Left lung (tissue), 10 donors: ENCODE results near the gene RSRC1. TPM values are rescaled to one million over a fixed set of nuclear protein-coding genes. Genes with fewer than 3 reads are reported as not detected.

Experiments used
- ATAC-seq: fragments of 200-7000 bp; cut with Tn5 transposase; one replicate; pipeline ENCODE4 v1.9.1; 2020; ENCODE audit warnings: moderate library complexity
- DNase-seq, 4 donors: peaks; one replicate each; pipeline ENCODE4 v3.0.0-alpha.2; 2013 to 2020
- H3K27ac ChIP-seq, 2 donors: fragments of 200-600 bp; sonication (generic) in 1 of 2; one replicate each; pipeline versions ENCODE4 v1.5.0 to v1.8.0; 2020 to 2021
- H3K27me3 ChIP-seq, 2 donors: fragments of 200-600 bp; sonication (generic) in 1 of 2; one replicate each; pipeline versions ENCODE4 v1.5.0 to v1.8.0; 2020 to 2021
- H3K36me3 ChIP-seq, 2 donors: fragments of 200-600 bp; sonication (generic) in 1 of 2; one replicate each; pipeline versions ENCODE4 v1.5.0 to v1.8.0; 2020 to 2021
- H3K4me1 ChIP-seq, 2 donors: fragments of 200-600 bp; one replicate each; pipeline ENCODE4 v1.8.0; 2021
- H3K4me3 ChIP-seq, 2 donors: fragments of 200-600 bp; sonication (generic) in 1 of 2; one replicate each; pipeline versions ENCODE4 v1.5.0 to v1.8.0; 2020 to 2021; ENCODE audit warnings: mild to moderate bottlenecking in 1 of 2
- H3K9me3 ChIP-seq, 2 donors: fragments of 200-600 bp; sonication (generic) in 1 of 2; one replicate each; pipeline versions ENCODE4 v1.5.0 to v1.8.0; 2020 to 2021
- intact Hi-C, 2 donors: fragments of 100-400 bp; cut with DNase I; formaldehyde crosslinking; loops; one replicate each; pipeline versions ENCODE4 v1.11.2 to v1.14.2; 2022
- polyA plus RNA-seq, 6 donors: library from polyadenylated mRNA; unstranded; fragments of 120-200 nt; gene quantifications; one replicate each; pipeline ENCODE4 v1.2.1, GENCODE V29; 2013; ENCODE audit not compliant: insufficient read length in 6 of 6
- total RNA-seq, 2 donors: library from RNA; stranded (reverse); fragmentation: NEBNext Ultra II Directional; extraction: Animal tissue kit (Norgen Biotek cat#: 25700); gene quantifications; one replicate each; pipeline ENCODE4 v1.2.1, GENCODE V29; 2021
- TF ChIP-seq, protein P1 (sequence below), 2 donors: fragments of 200-600 bp; sonication (generic) in 1 of 2; IDR thresholded peaks; one replicate each; pipeline versions ENCODE4 v1.5.0 to v1.8.0; 2021; ENCODE audit warnings: antibody characterized with exemption in 2 of 2
- donor health status: DM: no; HTN: yes; CAD: no.
- donor health status: DM: no; HTN: no; CAD: no.

RSRC1 gene
- total and polyA plus RNA-seq, 8 donors: 23.7 to 30.7 (median 27.6) TPM

DNA sequence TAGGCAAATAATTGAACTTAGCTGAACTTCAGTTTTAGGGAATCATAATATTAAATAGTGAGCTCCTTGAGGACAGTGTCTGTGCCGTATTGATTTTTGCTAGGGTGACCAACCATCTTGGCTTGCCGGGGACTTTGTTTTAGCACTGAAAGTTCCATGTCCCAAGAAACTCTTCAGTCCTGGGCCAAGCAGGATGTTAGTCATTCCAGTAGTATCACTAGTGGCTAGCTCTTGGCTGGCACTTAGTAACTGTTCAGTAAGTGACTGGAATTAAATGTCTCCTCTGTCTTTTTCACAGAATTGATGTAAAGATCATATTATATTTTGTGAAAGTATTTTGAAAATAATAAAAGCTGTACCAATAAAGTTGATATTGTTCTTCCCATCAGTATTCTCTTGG, 42.3 kb downstream of the RSRC1 start:
- Histone ChIP-seq H3K27ac (no peak overlapping the region), H3K9me3 (no peaks in the 10 kb centered on the region), H3K36me3 (no peaks in the 10 kb centered on the region), H3K4me3 (no peak overlapping the region), H3K27me3 (no peaks in the 10 kb centered on the region), H3K4me1 (no peaks in the 10 kb centered on the region)
- TF ChIP-seq, protein P1, sequence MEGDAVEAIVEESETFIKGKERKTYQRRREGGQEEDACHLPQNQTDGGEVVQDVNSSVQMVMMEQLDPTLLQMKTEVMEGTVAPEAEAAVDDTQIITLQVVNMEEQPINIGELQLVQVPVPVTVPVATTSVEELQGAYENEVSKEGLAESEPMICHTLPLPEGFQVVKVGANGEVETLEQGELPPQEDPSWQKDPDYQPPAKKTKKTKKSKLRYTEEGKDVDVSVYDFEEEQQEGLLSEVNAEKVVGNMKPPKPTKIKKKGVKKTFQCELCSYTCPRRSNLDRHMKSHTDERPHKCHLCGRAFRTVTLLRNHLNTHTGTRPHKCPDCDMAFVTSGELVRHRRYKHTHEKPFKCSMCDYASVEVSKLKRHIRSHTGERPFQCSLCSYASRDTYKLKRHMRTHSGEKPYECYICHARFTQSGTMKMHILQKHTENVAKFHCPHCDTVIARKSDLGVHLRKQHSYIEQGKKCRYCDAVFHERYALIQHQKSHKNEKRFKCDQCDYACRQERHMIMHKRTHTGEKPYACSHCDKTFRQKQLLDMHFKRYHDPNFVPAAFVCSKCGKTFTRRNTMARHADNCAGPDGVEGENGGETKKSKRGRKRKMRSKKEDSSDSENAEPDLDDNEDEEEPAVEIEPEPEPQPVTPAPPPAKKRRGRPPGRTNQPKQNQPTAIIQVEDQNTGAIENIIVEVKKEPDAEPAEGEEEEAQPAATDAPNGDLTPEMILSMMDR (IDR thresholded peaks at IDR 0.05): no peak
- ATAC-seq (no peak), DNase-seq (no peak)
- intact Hi-C loops: no loop called here

DNA sequence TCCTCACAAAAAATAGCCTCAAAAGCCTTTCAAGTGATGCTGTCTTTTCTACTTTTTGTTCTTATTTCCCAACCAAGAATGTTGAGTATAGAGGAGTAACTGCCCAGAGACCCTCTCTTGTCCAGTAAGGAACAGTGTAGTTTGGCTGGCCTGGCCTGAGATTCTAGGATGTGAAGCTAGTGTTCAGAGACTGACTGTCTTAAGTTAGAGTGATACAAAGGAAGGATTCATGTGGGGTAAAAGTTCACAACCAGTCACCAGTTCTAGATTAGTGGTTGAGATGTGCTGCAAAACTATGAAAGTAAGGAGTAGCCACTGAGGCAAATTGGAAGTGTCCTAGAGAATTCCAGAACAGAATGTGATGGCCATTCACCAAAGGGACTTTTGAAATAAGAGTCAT, 49.1 kb downstream of the RSRC1 start:
- TF ChIP-seq, protein P1 (IDR thresholded peaks at IDR 0.05): no peak
- no peak overlapping the region for H3K4me3 ChIP-seq
- H3K27ac ChIP-seq: no peak overlapping the region
- H3K36me3 ChIP-seq: no peaks in the 10 kb centered on the region
- H3K9me3 ChIP-seq: no peaks in the 10 kb centered on the region
- ATAC-seq (no peak), DNase-seq (no peak)
- no peaks in the 10 kb centered on the region for H3K4me1 ChIP-seq
- intact Hi-C loops: no loop called here
- no peaks in the 10 kb centered on the region for H3K27me3 ChIP-seq

DNA sequence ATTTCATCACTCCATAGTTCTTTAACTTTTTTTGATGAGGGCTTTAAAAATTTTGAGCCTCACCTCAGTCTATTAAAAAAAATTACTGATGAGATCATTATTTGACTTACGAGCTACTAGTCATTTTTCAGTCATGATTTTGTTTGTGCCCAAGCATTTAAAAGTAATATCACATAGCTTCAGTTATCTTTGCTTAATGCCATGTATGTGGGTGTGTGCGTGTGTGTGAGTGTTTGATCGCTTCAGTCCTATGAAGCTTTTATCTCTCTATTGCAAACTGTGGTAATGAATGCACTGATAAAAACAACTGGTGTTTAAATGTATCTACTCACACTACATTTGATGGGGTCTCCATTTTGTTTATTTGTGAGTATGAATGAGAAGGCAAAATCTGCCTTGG, 49.8 kb downstream of the RSRC1 start:
- no peaks in the 10 kb centered on the region for H3K27me3 ChIP-seq
- TF ChIP-seq, protein P1 (IDR thresholded peaks at IDR 0.05): no peak
- ATAC-seq: no peak
- no peaks in the 10 kb centered on the region for H3K36me3 ChIP-seq
- H3K4me1 ChIP-seq: no peaks in the 10 kb centered on the region
- intact Hi-C loops: no loop called here
- no peak overlapping the region for H3K4me3 ChIP-seq
- H3K27ac ChIP-seq: no peak overlapping the region
- H3K9me3 ChIP-seq: no peaks in the 10 kb centered on the region
- DNase-seq: no peak

DNA sequence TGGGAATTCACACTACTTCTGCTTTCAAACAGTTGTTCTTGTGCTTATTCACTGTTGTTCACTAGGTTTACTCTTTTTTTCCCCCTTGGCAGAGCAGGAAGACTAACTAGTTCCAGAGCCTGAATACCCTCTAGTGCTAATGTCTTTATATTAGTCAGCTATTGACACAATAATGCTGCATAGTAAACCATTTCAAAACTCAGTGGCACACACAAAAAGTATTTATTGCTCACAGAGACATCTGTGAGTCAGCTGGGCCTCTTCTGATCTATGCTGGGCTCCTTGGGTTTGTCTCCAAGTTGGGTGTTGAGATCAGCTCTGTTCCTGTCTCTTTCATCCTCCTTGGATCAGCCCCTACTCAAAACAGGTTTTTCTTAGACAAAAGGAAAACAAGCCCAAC, 51.1 kb downstream of the RSRC1 start:
- Histone ChIP-seq H3K27me3 (no peaks in the 10 kb centered on the region), H3K36me3 (no peaks in the 10 kb centered on the region), H3K4me3 (no peak overlapping the region), H3K4me1 (no peaks in the 10 kb centered on the region), H3K9me3 (no peaks in the 10 kb centered on the region), H3K27ac (no peak overlapping the region)
- TF ChIP-seq, protein P1 (IDR thresholded peaks at IDR 0.05): no peak
- intact Hi-C loops: no loop called here
- no peak for ATAC-seq
- no peak for DNase-seq

DNA sequence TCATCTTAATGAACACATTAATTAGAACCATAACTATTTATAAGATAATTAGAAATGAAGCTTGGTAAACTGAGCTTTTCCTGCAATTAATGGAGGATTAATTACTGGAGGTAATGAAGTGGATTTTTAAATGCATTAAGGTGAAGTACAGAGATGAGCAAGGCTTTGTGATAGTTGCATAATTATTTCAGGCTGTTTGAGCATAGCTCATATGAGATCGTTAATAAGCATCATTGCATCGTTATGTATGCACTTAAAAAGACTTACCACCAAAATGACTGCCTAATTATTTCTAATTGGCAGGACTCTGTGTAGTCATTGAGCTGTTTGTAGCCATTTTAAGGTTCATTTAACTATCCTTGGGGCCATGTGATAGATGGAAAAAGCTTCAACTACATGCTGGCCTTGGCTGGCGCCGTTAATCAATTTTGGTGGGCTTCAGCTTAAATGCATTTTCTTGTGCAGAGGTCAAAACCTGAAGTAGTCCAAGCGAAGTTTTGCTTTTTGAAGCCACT, 55.3 kb downstream of the RSRC1 start:
- Histone ChIP-seq H3K4me1 (peaks cover 0 to 12% of the 10 kb centered on the region in 2 donors), H3K36me3 (no peaks in the 10 kb centered on the region), H3K27ac (no peak overlapping the region), H3K9me3 (no peaks in the 10 kb centered on the region), H3K4me3 (no peak overlapping the region), H3K27me3 (no peaks in the 10 kb centered on the region)
- TF ChIP-seq, protein P1 (IDR thresholded peaks at IDR 0.05): no peak
- ATAC-seq (no peak), DNase-seq (no peak)
- intact Hi-C loops: no loop called here
